NT2/D1 (cell line): Measurements from ENCODE around the gene P2RY11.

Source experiments
- YY1 ChIP-seq: IDR thresholded peaks from 2 replicates; pipeline ENCODE4 v1.6.1; 2011; ENCODE audit not compliant: insufficient read length, insufficient read depth
- ZNF274 ChIP-seq: IDR thresholded peaks from 2 replicates; pipeline ENCODE4 v1.6.1; 2011; ENCODE audit warnings: mild to moderate bottlenecking, low read depth, low read length

- TF ChIP-seq ZNF274 (no peak), YY1 (no peak)
Measured at GRCh38 chr19:10142701-10143375, 31.3 kb downstream of the P2RY11 start.
